ENCODE results near the gene RPTOR. TPM values are rescaled to one million over a fixed set of nuclear protein-coding genes. Genes with fewer than 3 reads are reported as not detected.

RPTOR gene
- total RNA-seq, 2 experiments from 2014 or later: 48.1 to 87.8 TPM

DNA sequence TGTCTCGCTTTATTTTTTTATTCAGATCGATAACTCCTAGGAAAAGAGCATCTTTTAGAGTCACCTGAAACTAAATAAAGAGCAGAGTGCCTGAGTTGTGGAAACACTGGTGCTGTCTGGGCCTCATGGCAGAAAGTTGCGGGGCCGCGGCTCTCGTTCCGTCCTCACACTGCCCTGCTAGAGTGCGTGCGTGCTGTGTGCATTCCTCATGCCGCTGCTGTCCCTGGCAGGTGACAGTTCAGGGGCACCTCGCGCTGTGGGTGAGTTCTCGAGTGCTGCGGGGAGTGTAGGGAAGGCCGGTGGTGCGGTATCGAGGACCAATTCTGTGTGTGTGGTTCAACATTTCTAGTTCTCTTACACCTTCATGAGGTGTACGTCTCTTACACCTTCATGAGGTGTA is 136.6 kb downstream of the RPTOR start:
- POLR2A ChIA-PET: no interaction called here
- BruUV-seq (replicated peaks): no TSS peak
- intact Hi-C loops (cut with micrococcal nuclease; ENCODE audit: unreplicated experiment): no loop called here

DNA sequence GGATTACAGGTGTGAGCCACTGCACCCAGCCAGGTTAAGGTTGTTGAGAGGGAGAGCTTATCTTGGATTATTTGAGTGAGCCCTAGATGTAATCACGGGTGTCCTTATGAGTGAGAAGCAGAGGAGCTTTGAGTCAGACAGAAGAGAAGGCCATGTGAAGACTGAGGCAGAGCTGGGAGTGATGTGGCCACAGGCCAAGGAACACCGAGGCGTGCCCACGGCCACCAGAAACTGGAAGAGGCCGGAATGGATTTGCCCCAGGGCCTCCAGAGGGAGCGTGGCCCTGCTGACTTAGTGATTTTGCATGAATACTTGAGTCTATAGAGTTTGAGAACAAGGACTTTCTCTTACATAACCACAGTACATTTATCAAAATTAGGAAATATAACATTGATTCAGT is 137.7 kb downstream of the RPTOR start:
- BruUV-seq (replicated peaks): no TSS peak

More for the DNA sequence above, 136.6 kb downstream of the RPTOR start:
- CTCF ChIA-PET (ENCODE audit: unreplicated experiment): no interaction called here
- H3K36me3 ChIP-seq (ENCODE audit: insufficient read depth, low read length): peaks cover 12% of the 10 kb centered on the region; the same call in 1 of the 2 replicates
- no peak overlapping the region for H3K4me2 ChIP-seq (ENCODE audit: low read length)
- no peaks in the 10 kb centered on the region for H3K9me2 ChIP-seq (ENCODE audit: insufficient read depth, low read length)
- H4K20me1 ChIP-seq (ENCODE audit: insufficient read depth, low read length): no peaks in the 10 kb centered on the region; the same call in 1 of the 2 replicates
- no peak overlapping the region for H3K4me3 ChIP-seq (ENCODE audit: low read depth, low read length, poor library complexity, severe bottlenecking)
- H3K79me2 ChIP-seq (ENCODE audit: insufficient read depth, low read depth, low read length): peaks cover 5% of the 10 kb centered on the region; the same call in 1 of the 2 replicates
- H3K9me3 ChIP-seq (ENCODE audit: low read length): no peaks in the 10 kb centered on the region
- no peak overlapping the region for H2AFZ ChIP-seq (ENCODE audit: low read length)
- no peak for TF ChIP-seq EZH2phosphoT487 (IDR thresholded peaks at IDR 0.05; ENCODE audit: borderline replicate concordance, low read depth, low read length)
- TF ChIP-seq, protein P1, sequence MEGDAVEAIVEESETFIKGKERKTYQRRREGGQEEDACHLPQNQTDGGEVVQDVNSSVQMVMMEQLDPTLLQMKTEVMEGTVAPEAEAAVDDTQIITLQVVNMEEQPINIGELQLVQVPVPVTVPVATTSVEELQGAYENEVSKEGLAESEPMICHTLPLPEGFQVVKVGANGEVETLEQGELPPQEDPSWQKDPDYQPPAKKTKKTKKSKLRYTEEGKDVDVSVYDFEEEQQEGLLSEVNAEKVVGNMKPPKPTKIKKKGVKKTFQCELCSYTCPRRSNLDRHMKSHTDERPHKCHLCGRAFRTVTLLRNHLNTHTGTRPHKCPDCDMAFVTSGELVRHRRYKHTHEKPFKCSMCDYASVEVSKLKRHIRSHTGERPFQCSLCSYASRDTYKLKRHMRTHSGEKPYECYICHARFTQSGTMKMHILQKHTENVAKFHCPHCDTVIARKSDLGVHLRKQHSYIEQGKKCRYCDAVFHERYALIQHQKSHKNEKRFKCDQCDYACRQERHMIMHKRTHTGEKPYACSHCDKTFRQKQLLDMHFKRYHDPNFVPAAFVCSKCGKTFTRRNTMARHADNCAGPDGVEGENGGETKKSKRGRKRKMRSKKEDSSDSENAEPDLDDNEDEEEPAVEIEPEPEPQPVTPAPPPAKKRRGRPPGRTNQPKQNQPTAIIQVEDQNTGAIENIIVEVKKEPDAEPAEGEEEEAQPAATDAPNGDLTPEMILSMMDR (conservative IDR thresholded peaks at IDR 0.05; ENCODE audit: low read length): no peak
- peaks cover 4% of the 10 kb centered on the region for H3K4me1 ChIP-seq (ENCODE audit: insufficient read depth, low read length, poor library complexity, severe bottlenecking)
- no peak for DNase-seq (ENCODE audit: low spot score)
- no peak overlapping the region for H3K27ac ChIP-seq (ENCODE audit: low read depth, low read length, poor library complexity, severe bottlenecking)

DNA sequence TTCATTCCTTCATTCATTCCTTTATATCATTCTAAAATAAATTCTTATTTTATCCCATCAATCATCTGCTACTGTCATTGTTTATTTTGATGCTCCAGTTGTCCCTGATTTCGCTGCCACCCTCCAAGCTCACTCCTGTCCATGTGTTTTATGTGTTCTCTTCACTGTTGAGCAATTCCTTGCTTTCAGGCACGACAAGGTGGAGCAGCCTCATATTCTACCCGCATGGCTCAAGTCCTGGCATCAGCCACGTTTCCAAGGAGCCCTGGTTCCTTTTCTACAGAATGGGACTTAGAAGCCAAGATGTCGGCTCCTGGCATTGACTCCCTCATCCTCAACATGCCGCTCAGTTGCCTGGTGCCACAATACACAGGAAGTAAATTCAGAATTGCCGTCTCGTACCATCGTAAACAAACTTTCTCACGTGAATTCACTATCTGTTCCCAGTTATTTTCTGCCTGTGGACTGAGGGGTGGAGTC is 139.0 kb downstream of the RPTOR start:
- H3K4me2 ChIP-seq (ENCODE audit: low read length): no peak overlapping the region
- no peak overlapping the region for H3K4me3 ChIP-seq (ENCODE audit: low read depth, low read length, poor library complexity, severe bottlenecking)
- intact Hi-C loops (cut with micrococcal nuclease; ENCODE audit: unreplicated experiment): no loop called here
- peaks cover 5% of the 10 kb centered on the region; the same call in 1 of the 2 replicates for H3K79me2 ChIP-seq (ENCODE audit: insufficient read depth, low read depth, low read length)
- CTCF ChIA-PET (ENCODE audit: unreplicated experiment): no interaction called here
- POLR2A ChIA-PET: no interaction called here
- BruUV-seq (replicated peaks): no TSS peak
- H3K9me3 ChIP-seq (ENCODE audit: low read length): no peaks in the 10 kb centered on the region
- H4K20me1 ChIP-seq (ENCODE audit: insufficient read depth, low read length): no peaks in the 10 kb centered on the region; the same call in 1 of the 2 replicates
- no peak overlapping the region for H2AFZ ChIP-seq (ENCODE audit: low read length)
- H3K4me1 ChIP-seq (ENCODE audit: insufficient read depth, low read length, poor library complexity, severe bottlenecking): peaks cover 4% of the 10 kb centered on the region
- TF ChIP-seq EZH2phosphoT487 (IDR thresholded peaks at IDR 0.05; ENCODE audit: borderline replicate concordance, low read depth, low read length): no peak
- TF ChIP-seq, protein P1 (conservative IDR thresholded peaks at IDR 0.05; ENCODE audit: low read length): no peak
- DNase-seq (ENCODE audit: low spot score): no peak
- H3K36me3 ChIP-seq (ENCODE audit: insufficient read depth, low read length): peaks cover 17% of the 10 kb centered on the region
- no peaks in the 10 kb centered on the region for H3K9me2 ChIP-seq (ENCODE audit: insufficient read depth, low read length)
- no peak overlapping the region for H3K27ac ChIP-seq (ENCODE audit: low read depth, low read length, poor library complexity, severe bottlenecking)

More for the DNA sequence above, 137.7 kb downstream of the RPTOR start:
- peaks cover 4% of the 10 kb centered on the region for H3K4me1 ChIP-seq (ENCODE audit: insufficient read depth, low read length, poor library complexity, severe bottlenecking)
- H3K9me2 ChIP-seq (ENCODE audit: insufficient read depth, low read length): no peaks in the 10 kb centered on the region
- no peak overlapping the region for H3K4me3 ChIP-seq (ENCODE audit: low read depth, low read length, poor library complexity, severe bottlenecking)
- DNase-seq (ENCODE audit: low spot score): no peak
- H3K79me2 ChIP-seq (ENCODE audit: insufficient read depth, low read depth, low read length): peaks cover 5% of the 10 kb centered on the region; the same call in 1 of the 2 replicates
- H3K9me3 ChIP-seq (ENCODE audit: low read length): no peaks in the 10 kb centered on the region
- no peaks in the 10 kb centered on the region; the same call in 1 of the 2 replicates for H4K20me1 ChIP-seq (ENCODE audit: insufficient read depth, low read length)
- ChIA-PET CTCF (ENCODE audit: unreplicated experiment) (no interaction called here), POLR2A (no interaction called here)
- intact Hi-C loops (cut with micrococcal nuclease; ENCODE audit: unreplicated experiment): no loop called here
- H3K27ac ChIP-seq (ENCODE audit: low read depth, low read length, poor library complexity, severe bottlenecking): no peak overlapping the region
- no peak overlapping the region for H2AFZ ChIP-seq (ENCODE audit: low read length)
- no peak overlapping the region for H3K4me2 ChIP-seq (ENCODE audit: low read length)
- TF ChIP-seq EZH2phosphoT487 (IDR thresholded peaks at IDR 0.05; ENCODE audit: borderline replicate concordance, low read depth, low read length): no peak
- TF ChIP-seq, protein P1 (conservative IDR thresholded peaks at IDR 0.05; ENCODE audit: low read length): no peak
- peaks cover 17% of the 10 kb centered on the region; the same call in 1 of the 2 replicates for H3K36me3 ChIP-seq (ENCODE audit: insufficient read depth, low read length)

Data from OCI-LY7 (cell line).